Melanocyte of skin (primary cell): ENCODE results near the gene ULK3. TPM values are rescaled to one million over a fixed set of nuclear protein-coding genes. Genes with fewer than 3 reads are reported as not detected.

ENCODE experiments used
- small RNA-seq, 2 donors: library from RNA; depleted of rRNA; stranded (forward); fragments of <200 nt; gene quantifications; one replicate each; pipeline ENCODE3, GENCODE V24; 2012
- total RNA-seq, 2 donors: library from RNA; depleted of rRNA; stranded (reverse); fragments of >200 nt; gene quantifications; 2 replicates each; pipeline ENCODE4 v1.2.3, GENCODE V29; 2012

ULK3 gene, protein sequence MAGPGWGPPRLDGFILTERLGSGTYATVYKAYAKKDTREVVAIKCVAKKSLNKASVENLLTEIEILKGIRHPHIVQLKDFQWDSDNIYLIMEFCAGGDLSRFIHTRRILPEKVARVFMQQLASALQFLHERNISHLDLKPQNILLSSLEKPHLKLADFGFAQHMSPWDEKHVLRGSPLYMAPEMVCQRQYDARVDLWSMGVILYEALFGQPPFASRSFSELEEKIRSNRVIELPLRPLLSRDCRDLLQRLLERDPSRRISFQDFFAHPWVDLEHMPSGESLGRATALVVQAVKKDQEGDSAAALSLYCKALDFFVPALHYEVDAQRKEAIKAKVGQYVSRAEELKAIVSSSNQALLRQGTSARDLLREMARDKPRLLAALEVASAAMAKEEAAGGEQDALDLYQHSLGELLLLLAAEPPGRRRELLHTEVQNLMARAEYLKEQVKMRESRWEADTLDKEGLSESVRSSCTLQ
- total RNA-seq = 10 to 100 TPM; 38.0 to 44.0 TPM

DNA sequence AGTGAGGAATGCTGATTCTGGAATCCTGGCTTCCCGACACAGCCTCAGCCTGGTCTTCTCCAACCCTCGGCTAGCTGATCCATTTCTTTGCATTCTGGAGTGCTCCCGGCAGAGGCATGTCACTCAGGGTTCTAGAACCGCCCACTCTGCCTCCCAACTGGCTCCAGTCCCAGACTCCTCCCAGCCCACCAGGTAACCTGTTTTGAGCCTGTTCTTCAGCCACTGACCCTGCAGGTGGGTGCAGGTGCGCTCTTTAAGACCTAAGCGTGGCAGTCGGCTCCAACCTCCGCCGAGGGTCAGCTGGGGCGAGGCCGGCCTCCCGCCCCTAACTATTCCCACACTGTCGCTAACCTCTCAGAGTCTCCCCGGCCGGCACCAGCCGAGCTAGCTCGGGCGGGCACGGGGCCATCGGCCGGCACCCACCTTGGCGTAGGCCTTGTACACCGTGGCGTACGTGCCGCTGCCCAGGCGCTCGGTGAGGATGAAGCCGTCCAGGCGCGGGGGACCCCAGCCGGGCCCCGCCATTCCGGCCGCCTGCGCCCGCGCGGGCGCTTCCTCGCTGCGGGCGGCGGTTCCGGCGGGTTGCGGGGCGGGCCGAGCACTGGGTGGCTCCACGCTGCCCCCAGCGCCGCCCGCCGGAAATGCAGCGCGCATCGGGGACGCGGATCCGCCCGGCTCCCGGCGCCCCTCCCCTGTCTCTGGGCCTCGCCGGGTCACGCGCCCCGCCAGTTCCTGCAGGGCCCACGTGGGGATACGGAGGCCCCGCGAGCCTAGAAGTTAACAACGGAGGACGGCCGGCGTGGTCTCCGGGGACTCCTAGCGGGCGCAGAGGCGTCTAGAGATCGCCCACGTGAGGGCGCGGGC is at the start of gene ULK3:
TSS of gene ULK3 (minus strand) at position 576 of the 864 bp plus-strand sequence. CDS start at position 525, 51 bp downstream.

DNA sequence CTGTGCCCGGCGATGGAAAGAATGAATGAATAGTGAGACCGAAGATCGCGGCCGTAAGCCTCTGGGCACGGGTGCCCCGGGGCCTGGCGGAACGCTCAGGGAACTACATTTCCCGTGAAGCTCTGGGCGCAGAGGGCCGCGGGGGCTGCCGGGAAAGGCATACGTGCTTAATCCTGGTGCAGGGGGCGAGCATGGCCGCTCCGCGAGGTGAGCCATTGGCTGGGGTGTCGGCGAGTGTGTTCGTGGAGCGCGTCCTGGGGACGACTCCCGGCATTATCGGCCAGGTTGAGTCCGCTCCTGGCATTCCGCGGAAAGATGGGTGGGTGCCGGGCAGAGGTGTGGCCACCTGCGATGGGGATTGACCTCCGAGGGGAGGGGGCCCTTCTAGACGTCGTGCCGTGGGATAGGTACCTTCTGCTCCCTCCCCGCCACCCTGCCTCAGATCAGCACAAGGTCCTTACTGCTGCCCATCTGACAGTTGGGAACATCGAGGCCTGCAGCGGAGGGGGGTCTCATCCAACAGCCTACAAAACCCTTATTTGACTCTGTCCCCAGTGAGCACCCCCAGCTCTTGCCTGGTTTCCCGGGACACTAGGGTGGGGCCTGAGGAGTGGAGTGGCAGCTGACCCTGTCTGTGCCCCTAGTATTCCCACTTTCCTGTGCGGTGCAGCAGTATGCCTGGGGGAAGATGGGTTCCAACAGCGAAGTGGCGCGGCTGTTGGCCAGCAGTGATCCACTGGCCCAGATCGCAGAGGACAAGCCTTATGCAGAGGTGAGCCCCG is 47.1 kb upstream of the ULK3 start, which contains the start of gene MPI:
TSS of gene MPI (plus strand) at position 160 of the 782 bp plus-strand sequence. CDS start at position 192, 32 bp downstream.

DNA sequence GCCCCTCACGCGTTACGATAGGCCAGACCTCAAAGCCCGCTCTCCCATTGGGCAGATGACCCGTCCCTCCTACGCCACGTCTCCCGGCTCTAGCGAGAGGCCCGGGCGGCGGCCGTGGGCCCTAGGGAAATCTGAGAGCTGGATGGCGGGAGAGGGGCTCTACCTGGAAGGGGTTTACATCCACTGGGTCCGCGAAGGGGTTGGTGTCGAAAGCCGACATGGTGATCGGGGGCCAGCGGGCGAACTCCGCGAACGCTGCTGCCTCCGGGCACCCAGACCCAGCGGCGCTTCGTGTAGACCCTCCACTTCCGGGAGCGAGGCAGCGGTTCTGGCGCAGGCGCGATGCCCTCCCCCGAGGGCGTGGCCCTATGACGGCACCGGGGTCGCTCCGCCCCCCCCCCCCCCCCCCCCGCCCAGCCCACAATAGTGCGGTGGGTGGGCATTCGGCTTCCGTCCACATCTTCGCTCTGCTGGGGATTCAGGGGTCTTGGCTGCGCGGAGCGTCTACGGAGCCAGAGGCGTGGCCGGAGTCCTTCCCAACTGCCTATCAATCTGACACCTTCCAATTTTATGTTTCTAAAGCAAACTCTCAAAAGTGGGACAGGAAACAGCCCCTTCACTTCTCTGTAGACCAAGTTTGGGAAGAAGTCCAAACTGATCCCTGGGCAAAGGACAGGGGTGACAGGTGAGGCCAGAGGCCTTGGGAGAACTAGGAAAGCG is 30.2 kb upstream of the ULK3 start, which contains the start of gene SCAMP2:
TSS of gene SCAMP2 (minus strand) at position 330 of the 720 bp plus-strand sequence. CDS start at position 220, 110 bp downstream.

DNA sequence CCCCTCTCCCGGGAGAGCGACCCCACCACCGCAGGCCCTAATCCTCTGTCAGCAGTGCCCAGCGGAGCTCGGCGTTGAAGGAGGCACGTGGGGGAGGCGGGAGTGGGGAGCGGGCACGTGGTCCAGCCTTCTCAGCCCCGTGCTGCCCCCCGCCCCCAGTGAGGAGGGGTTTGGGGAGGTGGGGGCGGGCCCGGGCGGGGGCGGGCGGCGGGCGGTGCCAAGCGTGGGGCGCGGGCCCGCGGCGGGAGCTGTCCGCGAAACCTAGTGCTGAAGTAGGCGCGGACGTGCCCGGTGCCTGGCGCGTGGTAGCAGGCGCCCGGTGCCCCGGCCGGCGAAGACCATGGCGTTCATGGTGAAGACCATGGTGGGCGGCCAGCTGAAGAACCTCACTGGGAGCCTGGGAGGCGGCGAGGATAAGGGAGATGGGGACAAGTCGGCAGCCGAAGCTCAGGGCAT is 16.6 kb downstream of the ULK3 start, which contains the start of gene CPLX3:
TSS of gene CPLX3 (plus strand) at position 264 of the 456 bp plus-strand sequence. CDS start at position 341, 77 bp downstream.

DNA sequence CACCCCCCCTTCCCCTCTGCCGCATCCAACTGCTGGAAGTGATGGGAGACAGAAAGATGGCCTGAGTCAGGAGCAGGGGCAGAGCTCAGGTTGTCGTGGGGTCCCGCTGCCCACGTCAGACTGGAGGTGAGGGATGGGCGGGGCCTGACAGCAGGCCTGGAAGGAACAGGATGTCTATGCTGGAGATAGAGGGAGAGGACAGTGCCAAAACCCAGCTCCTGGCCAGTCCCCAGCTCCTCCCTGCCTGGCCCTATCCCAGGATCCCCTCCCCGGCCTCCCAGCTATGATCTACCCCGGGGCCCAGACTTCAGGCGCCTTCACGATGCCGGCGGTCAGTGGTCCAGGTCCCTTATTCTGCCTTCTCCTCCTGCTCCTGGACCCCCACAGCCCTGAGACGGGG is 30.4 kb downstream of the ULK3 start, which contains the start of gene LMAN1L:
TSS of gene LMAN1L (plus strand) at position 303 of the 400 bp plus-strand sequence. CDS start at position 323, 20 bp downstream.

Small RNA genes within 50 kb of the gene (small RNA-seq; reads per million reads assigned to genes)
- gene CPLX3 (0 reads per million in 2 donors), gene MIR4513 (0 reads per million in 2 donors), gene MIR6882 (4.0 to 4.2 reads per million in 2 donors)

Other genes with a start within 250 kb of the ULK3 start
- 10 to 100 TPM; 39.6 to 49.3 TPM for gene CLK3, start 227.3 kb downstream of the ULK3 start, total RNA-seq
- 10 to 100 TPM in 1 of 2 donors, 1 to 10 TPM in 1; 4.8 to 14.7 TPM for gene EDC3, start 147.1 kb downstream of the ULK3 start, total RNA-seq
- gene CYP1A1, start 117.6 kb downstream of the ULK3 start, total RNA-seq = 1 to 10 TPM; 1.3 to 8.6 TPM
- gene CYP1A2, start 94.3 kb downstream of the ULK3 start, total RNA-seq = under 1 TPM in 1 of 2 donors, not detected in 1; under 0.01 TPM
- gene CSK, start 61.1 kb downstream of the ULK3 start, total RNA-seq = 10 to 100 TPM; 32.0 to 84.6 TPM
- gene LMAN1L, start 30.3 kb downstream of the ULK3 start, total RNA-seq = under 1 TPM in 1 of 2 donors, not detected in 1; under 0.01 TPM
- not detected for gene CPLX3, start 16.5 kb downstream of the ULK3 start, total RNA-seq
- gene SCAMP2, start 30.2 kb upstream of the ULK3 start, total RNA-seq = 10 to 100 TPM; 28.3 to 33.4 TPM
- 10 to 100 TPM; 43.4 to 43.6 TPM for gene MPI, start 46.9 kb upstream of the ULK3 start, total RNA-seq
- gene FAM219B, start 63.7 kb upstream of the ULK3 start, total RNA-seq = 10 to 100 TPM; 31.6 to 43.0 TPM
- 10 to 100 TPM; 59.5 to 71.3 TPM for gene COX5A, start 94.9 kb upstream of the ULK3 start, total RNA-seq
- 10 to 100 TPM; 29.6 to 67.3 TPM for gene RPP25, start 113.6 kb upstream of the ULK3 start, total RNA-seq
- gene SCAMP5, start 152.4 kb upstream of the ULK3 start, total RNA-seq = 10 to 100 TPM in 1 of 2 donors, 1 to 10 TPM in 1; 10.0 to 10.3 TPM
- 10 to 100 TPM; 14.8 to 19.6 TPM for gene PPCDC, start 180.4 kb upstream of the ULK3 start, total RNA-seq